ENCODE results near the gene TIMP3. TPM values are rescaled to one million over a fixed set of nuclear protein-coding genes. Genes with fewer than 3 reads are reported as not detected.
A peak's percentile ranks its signal among the peaks of the same experiment; 100 is the strongest.

The TIMP3 gene
- total RNA-seq, 1 experiment from 2014 or later = 3.3 TPM

GRCh38 chr22:32791485-32791884 is 10.0 kb upstream of the TIMP3 start:
- peaks cover 2% of the 10 kb centered on the region; the same call in 1 of the 2 replicates for H3K27me3 Mint-ChIP-seq (ENCODE audit: low read depth)
- TF ChIP-seq ZSCAN18 (CRISPR knock-in tag; IDR thresholded peaks at IDR 0.05) (no peak), ZNF425 (CRISPR knock-in tag; conservative IDR thresholded peaks at IDR 0.05) (no peak), FOXK1 (CRISPR knock-in tag; IDR thresholded peaks at IDR 0.05) (no peak), FOXJ3 (CRISPR knock-in tag; IDR thresholded peaks at IDR 0.05; ENCODE audit: borderline replicate concordance) (no peak)
- H3K36me3 Mint-ChIP-seq = no peaks in the 10 kb centered on the region
- ATAC-seq (no peak), DNase-seq (ENCODE audit: low spot score) (no peak)
- ChIA-PET CTCF (no interaction called here), POLR2A (no interaction called here)
- peaks cover 4% of the 10 kb centered on the region for H3K4me1 Mint-ChIP-seq
- no peak overlapping the region for H3K4me3 Mint-ChIP-seq
- H3K27ac Mint-ChIP-seq = no peak overlapping the region
- peaks cover 4% of the 10 kb centered on the region; the same call in 1 of the 2 replicates for H3K9me3 Mint-ChIP-seq

- Mint-ChIP-seq H3K4me3 (no peak overlapping the region), H3K36me3 (no peaks in the 10 kb centered on the region), H3K4me1 (peaks cover 7% of the 10 kb centered on the region), H3K27me3 (ENCODE audit: low read depth) (peaks cover 8% of the 10 kb centered on the region), H3K27ac (no peak overlapping the region), H3K9me3 (peaks cover 4% of the 10 kb centered on the region; the same call in 1 of the 2 replicates)
- no peak for ATAC-seq
- ChIA-PET POLR2A (no interaction called here), CTCF (interaction anchor here (1.0 to 5.4 kb wide), 12 partner anchors 9 to 264 kb away, joined by 3 to 70 read pairs (median 6); no protein-coding TSS in a partner anchor)
- TF ChIP-seq ZNF396 (CRISPR knock-in tag; IDR thresholded peaks at IDR 0.05; ENCODE audit: borderline replicate concordance) (no peak), E2F1 (CRISPR knock-in tag; IDR thresholded peaks at IDR 0.05) (no peak), AR (CRISPR knock-in tag; IDR thresholded peaks at IDR 0.05) (no peak)
- no peak for DNase-seq (ENCODE audit: low spot score)
Measured at GRCh38 chr22:32793589-32793988, 7.9 kb upstream of the TIMP3 start.

- Mint-ChIP-seq H3K4me3 (no peak overlapping the region), H3K27me3 (ENCODE audit: low read depth) (peaks cover 16% of the 10 kb centered on the region)
- no peak for TF ChIP-seq ATF2 (CRISPR knock-in tag; IDR thresholded peaks at IDR 0.05; ENCODE audit: borderline replicate concordance, low read depth)
- TF ChIP-seq PREB (CRISPR knock-in tag; IDR thresholded peaks at IDR 0.05; ENCODE audit: borderline replicate concordance) = no peak
- no peak for TF ChIP-seq ATF6 (CRISPR knock-in tag; IDR thresholded peaks at IDR 0.05)
- TF ChIP-seq MXD4 (CRISPR knock-in tag; IDR thresholded peaks at IDR 0.05; ENCODE audit: borderline replicate concordance) = no peak
- TF ChIP-seq ZSCAN18 (CRISPR knock-in tag; IDR thresholded peaks at IDR 0.05) = no peak
- no peak for TF ChIP-seq USF2 (CRISPR knock-in tag; IDR thresholded peaks at IDR 0.05)
- no peak for TF ChIP-seq TP53 (CRISPR knock-in tag; IDR thresholded peaks at IDR 0.05)
Measured at GRCh38 chr22:32794449-32795213, 6.9 kb upstream of the TIMP3 start.

More at GRCh38 chr22:32794449-32795213, 6.9 kb upstream of the TIMP3 start:
- Mint-ChIP-seq H3K4me1 (peaks cover 2% of the 10 kb centered on the region; the same call in 1 of the 2 replicates), H3K36me3 (no peaks in the 10 kb centered on the region), H3K9me3 (peaks cover 4% of the 10 kb centered on the region; the same call in 1 of the 2 replicates), H3K27ac (no peak overlapping the region)
- ChIA-PET POLR2A (no interaction called here), CTCF (interaction anchor here (0.6 to 5.4 kb wide), 18 partner anchors 10 to 265 kb away, joined by 3 to 70 read pairs (median 4); no protein-coding TSS in a partner anchor)
- DNase-seq (ENCODE audit: low spot score) (no peak), ATAC-seq (peak; percentile 66)
